ENCODE results near the gene LY6G5B.

- TF ChIP-seq CTCF (IDR thresholded peaks at IDR 0.05), result no peak
- no peak for TF ChIP-seq POLR2A (IDR thresholded peaks at IDR 0.05)
Observed at GRCh38 chr6:31702405-31702818, 32.6 kb downstream of the LY6G5B start.
